GM18868 (cell line): Measurements from ENCODE around the gene PTPRC.
A peak's percentile ranks its signal among the peaks of the same experiment; 100 is the strongest.

Experiments used
- ATAC-seq: cut with Tn5 transposase; IDR thresholded peaks from one replicate; pipeline ENCODE4 v1.9.1; 2021; ENCODE audit warnings: mild to moderate bottlenecking, moderate library complexity; ENCODE audit not compliant: unreplicated experiment

PTPRC gene

GRCh38 chr1:198750081-198750480 is 111.2 kb downstream of the PTPRC start:
- ATAC-seq, result no peak

GRCh38 chr1:198751741-198752140 is 112.9 kb downstream of the PTPRC start:
- no peak for ATAC-seq

GRCh38 chr1:198754670-198755069 is 115.8 kb downstream of the PTPRC start:
- no peak for ATAC-seq

- no peak for ATAC-seq
Observed at GRCh38 chr1:198755715-198756114, 116.9 kb downstream of the PTPRC start.

- ATAC-seq, result no peak
Observed at GRCh38 chr1:198756470-198756869, 117.6 kb downstream of the PTPRC start.

DNA sequence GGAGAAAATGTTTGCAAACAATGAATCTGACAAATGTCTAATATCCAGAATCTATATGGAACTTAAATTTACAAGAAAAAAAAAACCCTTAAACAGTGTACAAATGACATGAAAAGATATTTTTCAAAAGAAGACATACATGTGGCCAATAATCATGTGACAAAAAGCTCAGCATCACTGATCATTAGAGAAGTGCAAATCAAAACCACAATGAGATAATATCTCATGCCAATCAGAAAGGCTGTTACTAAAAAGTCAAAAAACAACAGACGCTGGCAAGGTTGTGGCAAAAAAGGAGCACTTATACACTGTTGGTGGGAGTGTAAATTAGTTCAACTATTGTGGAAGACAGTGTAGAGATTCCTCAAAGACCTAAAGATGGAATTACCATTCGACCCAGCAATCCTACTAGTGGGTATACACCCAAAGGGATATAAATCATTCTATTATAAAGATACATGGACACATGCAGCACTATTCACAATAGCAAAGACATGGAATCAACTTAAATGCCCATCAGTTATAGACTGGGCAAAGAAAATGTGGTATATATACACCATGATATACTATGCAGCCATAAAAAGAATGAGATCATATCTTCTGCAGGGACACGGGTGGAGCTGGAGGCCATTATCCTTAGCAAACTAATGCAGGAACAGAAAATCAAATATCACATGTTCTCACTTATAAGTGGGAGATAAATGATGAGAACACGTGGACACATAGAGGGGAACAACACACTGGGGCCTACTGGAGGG is 123.2 kb downstream of the PTPRC start:
- ATAC-seq, result no peak

- no peak for ATAC-seq
Observed at GRCh38 chr1:198763298-198763714, 124.5 kb downstream of the PTPRC start.

DNA sequence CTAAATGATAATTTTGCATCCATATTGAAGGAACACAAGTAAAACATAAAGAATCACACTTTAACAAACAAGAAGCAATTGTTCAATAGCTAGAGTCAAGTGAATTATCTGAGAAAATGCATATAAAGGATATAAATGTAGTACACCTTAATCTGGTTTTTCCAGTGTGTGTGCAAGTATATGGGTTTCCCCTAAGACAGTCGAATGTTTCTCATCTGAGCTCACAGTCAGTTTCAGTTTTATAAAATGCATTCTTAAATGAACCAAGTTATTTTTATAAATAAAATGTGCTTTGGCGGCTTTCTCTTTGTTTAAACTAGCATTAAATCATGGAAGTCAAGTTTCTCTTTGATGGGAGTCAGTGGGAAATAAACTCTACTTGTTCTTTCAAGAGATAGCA is 125.9 kb downstream of the PTPRC start:
- peak; percentile 59 for ATAC-seq

GRCh38 chr1:198765416-198765815 is 126.6 kb downstream of the PTPRC start:
- no peak for ATAC-seq

GRCh38 chr1:198771563-198772153 is 132.8 kb downstream of the PTPRC start:
- ATAC-seq, result peak; percentile 61

- ATAC-seq, result no peak
Observed at GRCh38 chr1:198772626-198773025, 133.8 kb downstream of the PTPRC start.

GRCh38 chr1:198773030-198773429 is 134.2 kb downstream of the PTPRC start:
- no peak for ATAC-seq

DNA sequence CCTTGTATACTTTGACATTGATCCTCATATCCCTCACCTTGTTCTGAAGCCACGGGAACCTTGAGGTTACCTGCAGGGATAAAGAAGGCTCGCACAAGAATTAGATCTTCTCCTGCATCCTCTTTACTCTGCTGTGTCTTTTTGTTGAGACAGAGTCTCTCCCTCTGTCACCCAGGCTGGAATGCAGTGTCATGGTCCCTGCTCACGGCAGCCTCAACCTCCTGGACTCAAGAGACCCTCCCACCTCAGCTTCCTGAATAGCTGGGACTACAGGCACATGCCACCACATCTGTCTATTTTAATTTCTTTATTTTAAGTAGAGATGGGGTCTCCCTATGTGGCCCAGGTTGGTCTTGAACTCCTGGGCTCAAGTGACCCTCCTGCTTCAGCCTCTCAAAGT is 134.7 kb downstream of the PTPRC start:
- ATAC-seq, result no peak

DNA sequence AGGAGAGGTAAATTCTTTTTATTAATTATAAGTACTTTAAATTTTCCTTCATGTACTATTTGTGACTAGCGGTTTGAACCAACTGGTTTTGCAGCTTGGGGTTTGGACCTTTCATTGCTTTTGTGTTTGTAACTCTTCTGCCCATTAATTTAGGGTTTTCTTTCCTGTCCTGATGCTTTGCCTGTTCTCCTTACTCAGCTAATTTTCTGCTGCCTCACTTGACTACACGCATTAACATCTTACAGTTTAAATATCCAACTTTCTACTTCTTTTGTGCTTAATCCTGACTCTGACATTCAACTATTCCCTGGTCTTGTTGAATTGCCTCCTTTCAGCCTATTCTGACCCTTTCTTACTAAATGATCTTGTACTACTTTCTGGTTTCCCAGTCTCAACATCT is 135.6 kb downstream of the PTPRC start:
- ATAC-seq, result no peak

GRCh38 chr1:198775606-198776005 is 136.8 kb downstream of the PTPRC start:
- no peak for ATAC-seq

GRCh38 chr1:198776602-198777029 is 137.8 kb downstream of the PTPRC start:
- no peak for ATAC-seq

- ATAC-seq, result no peak
Observed at GRCh38 chr1:198778049-198778448, 139.2 kb downstream of the PTPRC start.

DNA sequence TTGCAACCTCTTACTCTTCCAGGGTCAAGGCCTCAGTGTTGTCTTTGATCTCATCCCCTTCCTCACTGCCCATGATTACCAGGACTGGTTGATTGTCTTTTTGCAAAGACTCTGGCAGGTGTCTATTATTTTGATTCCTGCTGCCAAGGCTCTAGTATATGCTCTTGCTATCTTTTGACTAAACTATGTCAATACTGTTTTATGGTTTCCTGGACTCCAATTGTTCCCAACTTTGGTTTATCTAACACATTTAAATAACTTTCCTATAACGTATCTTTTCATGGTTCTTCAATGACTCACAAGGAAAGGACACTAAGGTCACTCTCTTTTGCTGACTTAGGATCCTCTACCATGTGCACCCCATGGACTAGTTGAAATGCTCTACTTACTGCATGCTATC is 141.5 kb downstream of the PTPRC start:
- ATAC-seq, result no peak

DNA sequence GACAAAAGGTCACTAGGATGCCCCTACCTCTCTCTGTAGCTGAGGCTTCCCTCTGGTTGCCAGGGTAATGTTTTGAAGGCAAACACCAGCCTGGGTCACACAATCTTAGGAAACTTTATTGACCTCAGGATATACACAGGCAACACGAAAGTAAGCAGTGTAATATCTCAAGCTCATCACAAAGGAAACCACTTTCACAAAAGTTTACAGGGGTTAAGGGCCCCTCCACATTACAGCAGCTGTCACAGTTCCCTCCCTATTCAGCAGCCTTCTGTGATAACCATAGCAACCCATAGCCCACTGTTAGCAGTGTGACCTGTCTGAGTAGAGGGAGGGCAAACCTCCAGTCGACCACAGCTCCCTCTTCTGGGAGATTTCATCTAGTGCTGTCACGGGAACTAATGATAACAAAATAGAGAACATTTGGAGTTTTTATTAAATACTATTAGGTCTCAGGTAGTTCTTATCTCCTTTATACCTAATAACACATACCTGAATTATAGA is 149.8 kb downstream of the PTPRC start:
- peak; percentile 97 for ATAC-seq

- ATAC-seq, result no peak
Observed at GRCh38 chr1:198793714-198794113, 154.9 kb downstream of the PTPRC start.

DNA sequence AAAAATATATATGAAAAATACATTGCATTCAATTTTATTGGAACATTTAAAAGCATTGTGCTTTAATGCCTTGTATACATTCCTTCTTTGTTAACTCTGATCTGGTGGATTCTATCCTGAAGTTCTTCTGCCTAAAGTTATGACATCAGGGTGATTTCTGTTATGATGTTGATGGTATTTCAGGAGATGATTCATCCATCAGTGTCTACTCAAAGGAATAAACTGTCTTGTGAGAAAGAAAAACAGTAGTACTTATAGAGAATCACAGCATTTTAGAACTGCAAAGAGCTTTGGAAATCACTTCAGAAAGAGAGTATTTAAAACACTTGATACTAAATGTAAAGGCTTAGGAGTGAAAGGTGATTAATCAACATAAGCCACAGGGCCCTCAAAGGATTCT is 155.7 kb downstream of the PTPRC start:
- no peak for ATAC-seq

DNA sequence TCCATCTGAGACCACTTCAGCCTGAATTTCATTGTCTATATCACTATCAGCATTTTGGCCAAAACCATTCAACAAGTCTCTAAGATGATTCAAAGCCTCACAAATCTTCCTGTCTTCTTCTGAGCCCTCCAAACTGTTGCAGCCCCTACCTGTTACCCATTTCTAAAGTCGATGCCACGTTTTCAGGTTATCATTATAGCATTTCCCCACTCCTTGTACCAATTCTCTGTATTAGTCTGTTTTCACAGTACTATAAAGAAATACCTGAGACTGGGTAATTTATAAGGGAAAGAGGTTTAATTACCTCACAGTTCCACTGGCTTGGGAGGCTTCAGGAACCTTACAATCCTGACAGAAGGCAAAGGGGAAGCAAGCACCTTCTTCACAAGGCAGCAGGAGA is 158.8 kb downstream of the PTPRC start:
- no peak for ATAC-seq
